Omental fat pad (tissue), 4 donors: ENCODE measurements around the gene RFFL. TPM values are rescaled to one million over a fixed set of nuclear protein-coding genes. Genes with fewer than 3 reads are reported as not detected.
"Not testable (repeated sequence)": the region's sequence is repeated elsewhere in the genome, so short reads cannot be mapped to it uniquely, and the experiment has no call there.

ENCODE experiments used
- ATAC-seq: fragments of 150-250 bp; one replicate; pipeline ENCODE4 v1.9.1; 2016; ENCODE audit warnings: mild to moderate bottlenecking, moderate library complexity; ENCODE audit not compliant: low FRiP score
- DNase-seq: peaks from one replicate; pipeline ENCODE4 v3.0.0-alpha.2; 2019; ENCODE audit warnings: low spot score
- CTCF ChIP-seq, 3 donors: fragments of 450-650 bp; IDR thresholded peaks; one replicate each; pipeline ENCODE4 v1.5.1; 2016 to 2017; ENCODE audit warnings: antibody characterized with exemption in 3 of 3, mild to moderate bottlenecking in 3 of 3, moderate library complexity in 2 of 3
- total RNA-seq, 4 donors: library from RNA; depleted of rRNA; stranded (reverse); fragments of >200 nt; gene quantifications; one replicate each; pipeline ENCODE4 v1.1.0, GENCODE V29; 2016

The RFFL gene
- total RNA-seq, 4 donors from 2014 or later: 17.3 to 23.1 (median 19.7) TPM

GRCh38 chr17:35028531-35029262 lies 34.8 kb downstream of the RFFL start:
- ATAC-seq (no peak), DNase-seq (no peak)
- TF ChIP-seq CTCF (IDR thresholded peaks at IDR 0.05): no peak

- DNase-seq: not testable (repeated sequence)
Measured at GRCh38 chr17:35028097-35028496, 35.4 kb downstream of the RFFL start.

GRCh38 chr17:35025541-35025940 lies 38.0 kb downstream of the RFFL start:
- ATAC-seq: no peak
- no peak for TF ChIP-seq CTCF (IDR thresholded peaks at IDR 0.05)
- no peak for DNase-seq

More at GRCh38 chr17:35028097-35028496, 35.4 kb downstream of the RFFL start:
- not testable (repeated sequence) for ATAC-seq

GRCh38 chr17:35023538-35023937 lies 40.0 kb downstream of the RFFL start:
- ATAC-seq: no peak
- DNase-seq: no peak
- no peak for TF ChIP-seq CTCF (IDR thresholded peaks at IDR 0.05)

- peak; percentile 36 for DNase-seq
- peak; percentile 95 for ATAC-seq
- TF ChIP-seq CTCF (IDR thresholded peaks at IDR 0.05): no peak
Measured at GRCh38 chr17:35022536-35023063, 40.9 kb downstream of the RFFL start.

- ATAC-seq: no peak
- no peak for DNase-seq
- no peak for TF ChIP-seq CTCF (IDR thresholded peaks at IDR 0.05)
Measured at GRCh38 chr17:35021520-35022380, 41.8 kb downstream of the RFFL start.

- TF ChIP-seq CTCF (IDR thresholded peaks at IDR 0.05): no peak
- ATAC-seq: no peak
- DNase-seq: no peak
Measured at GRCh38 chr17:35019386-35020179, 43.9 kb downstream of the RFFL start.
